Activated B cell treated with CpG ODN at 0.5 μM for 24 hours (primary cell): ENCODE data around the gene RNF208. TPM values are rescaled to one million over a fixed set of nuclear protein-coding genes. Genes with fewer than 3 reads are reported as not detected.
"Not testable (repeated sequence)": the region's sequence is repeated elsewhere in the genome, so short reads cannot be mapped to it uniquely, and the experiment has no call there.

Experiments
- ATAC-seq: fragments of 200-7000 bp; cut with Tn5 transposase; one replicate; pipeline ENCODE4 v1.10.0; 2021; ENCODE audit warnings: low read depth, mild to moderate bottlenecking, moderate library complexity
- CTCF ChIA-PET: fragments of 350-600 bp; sonication (Branson Sonifier 250); formaldehyde crosslinking; loops from one replicate; lab custom pipeline; 2021; ENCODE audit warnings: antibody characterized with exemption; lab: Charles Lee
- POLR2A ChIA-PET: fragments of 350-600 bp; sonication (Branson Sonifier 250); formaldehyde crosslinking; loops from one replicate; lab custom pipeline; 2021; ENCODE audit warnings: antibody characterized with exemption; lab: Charles Lee
- DNase-seq: peaks from one replicate; pipeline ENCODE4 v3.0.0; 2022
- H3K27ac Mint-ChIP-seq: one replicate; pipeline ENCODE4 v1.8.0; 2020; ENCODE audit warnings: mixed read lengths
- H3K27me3 Mint-ChIP-seq: one replicate; pipeline ENCODE4 v1.8.0; 2021; ENCODE audit warnings: mixed read lengths
- H3K36me3 Mint-ChIP-seq: one replicate; pipeline ENCODE4 v1.8.0; 2021; ENCODE audit warnings: low read depth, mixed read lengths
- H3K4me1 Mint-ChIP-seq: one replicate; pipeline ENCODE4 v1.8.0; 2021; ENCODE audit warnings: mixed read lengths
- H3K4me3 Mint-ChIP-seq: one replicate; pipeline ENCODE4 v1.8.0; 2020; ENCODE audit warnings: mild to moderate bottlenecking, mixed read lengths
- H3K9me3 Mint-ChIP-seq: one replicate; pipeline ENCODE4 v1.8.0; 2020; ENCODE audit warnings: mixed read lengths
- intact Hi-C: fragments of 100-400 bp; cut with micrococcal nuclease; formaldehyde crosslinking; loops from one replicate; pipeline ENCODE4 v1.15.1; 2024
- total RNA-seq: library from RNA; stranded (reverse); gene quantifications from 2 replicates; pipeline ENCODE4 v1.2.3, GENCODE V29; 2022
- TF ChIP-seq, protein P1 (sequence below): fragments of 200-600 bp; IDR thresholded peaks from one replicate; pipeline ENCODE4 v1.8.0; 2022; ENCODE audit warnings: antibody characterized with exemption, mild to moderate bottlenecking

The RNF208 gene
- total RNA-seq, 1 donor from 2014 or later, result 1.1 TPM

DNA sequence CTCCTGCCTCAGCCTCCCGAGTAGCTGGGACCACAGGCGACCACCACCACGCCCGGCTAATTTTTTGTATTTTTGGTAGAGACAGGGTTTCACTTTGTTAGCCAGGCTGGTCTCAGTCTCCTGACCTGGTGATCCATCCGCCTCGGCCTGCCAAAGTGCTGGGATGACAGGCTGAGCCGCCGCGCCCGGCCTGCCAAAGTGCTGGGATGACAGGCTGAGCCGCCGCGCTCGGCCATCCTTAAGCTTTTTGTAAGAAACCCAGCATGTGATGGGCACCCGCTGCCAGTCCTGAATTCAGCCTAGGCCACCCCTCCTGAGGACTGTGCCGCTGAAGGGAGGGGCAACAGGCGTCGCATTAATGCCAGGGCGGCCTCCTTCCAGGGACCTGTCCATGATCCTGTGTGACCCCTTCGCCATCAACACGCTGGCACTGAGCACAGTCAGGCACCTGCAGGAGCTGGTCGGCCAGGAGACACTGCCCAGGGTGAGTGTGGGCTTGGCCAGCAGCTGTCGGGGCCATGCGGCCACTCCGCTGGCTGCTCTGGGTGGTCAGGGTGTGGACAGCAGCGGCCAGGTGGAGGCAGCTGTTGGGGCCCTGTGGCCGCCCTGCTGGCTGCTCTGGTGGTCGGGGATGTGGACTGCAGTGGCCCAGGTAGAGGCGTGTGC, 43.6 kb upstream of the RNF208 start:
- no peaks in the 10 kb centered on the region for H3K9me3 Mint-ChIP-seq
- intact Hi-C loops, result no loop called here
- ATAC-seq (no peak), DNase-seq (no peak)
- H3K4me3 Mint-ChIP-seq, result no peak overlapping the region
- ChIA-PET CTCF (no interaction called here), POLR2A (interaction anchor here (0.6 to 2.6 kb wide), 3 partner anchors 11 to 25 kb away, joined by 4 to 13 read pairs (median 6); partner anchors contain the start of gene TUBB4B)
- no peaks in the 10 kb centered on the region for H3K27me3 Mint-ChIP-seq
- no peak overlapping the region for H3K27ac Mint-ChIP-seq
- H3K36me3 Mint-ChIP-seq, result peaks cover 53% of the 10 kb centered on the region
- peaks cover 32% of the 10 kb centered on the region for H3K4me1 Mint-ChIP-seq
- TF ChIP-seq, protein P1, sequence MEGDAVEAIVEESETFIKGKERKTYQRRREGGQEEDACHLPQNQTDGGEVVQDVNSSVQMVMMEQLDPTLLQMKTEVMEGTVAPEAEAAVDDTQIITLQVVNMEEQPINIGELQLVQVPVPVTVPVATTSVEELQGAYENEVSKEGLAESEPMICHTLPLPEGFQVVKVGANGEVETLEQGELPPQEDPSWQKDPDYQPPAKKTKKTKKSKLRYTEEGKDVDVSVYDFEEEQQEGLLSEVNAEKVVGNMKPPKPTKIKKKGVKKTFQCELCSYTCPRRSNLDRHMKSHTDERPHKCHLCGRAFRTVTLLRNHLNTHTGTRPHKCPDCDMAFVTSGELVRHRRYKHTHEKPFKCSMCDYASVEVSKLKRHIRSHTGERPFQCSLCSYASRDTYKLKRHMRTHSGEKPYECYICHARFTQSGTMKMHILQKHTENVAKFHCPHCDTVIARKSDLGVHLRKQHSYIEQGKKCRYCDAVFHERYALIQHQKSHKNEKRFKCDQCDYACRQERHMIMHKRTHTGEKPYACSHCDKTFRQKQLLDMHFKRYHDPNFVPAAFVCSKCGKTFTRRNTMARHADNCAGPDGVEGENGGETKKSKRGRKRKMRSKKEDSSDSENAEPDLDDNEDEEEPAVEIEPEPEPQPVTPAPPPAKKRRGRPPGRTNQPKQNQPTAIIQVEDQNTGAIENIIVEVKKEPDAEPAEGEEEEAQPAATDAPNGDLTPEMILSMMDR, result no peak

DNA sequence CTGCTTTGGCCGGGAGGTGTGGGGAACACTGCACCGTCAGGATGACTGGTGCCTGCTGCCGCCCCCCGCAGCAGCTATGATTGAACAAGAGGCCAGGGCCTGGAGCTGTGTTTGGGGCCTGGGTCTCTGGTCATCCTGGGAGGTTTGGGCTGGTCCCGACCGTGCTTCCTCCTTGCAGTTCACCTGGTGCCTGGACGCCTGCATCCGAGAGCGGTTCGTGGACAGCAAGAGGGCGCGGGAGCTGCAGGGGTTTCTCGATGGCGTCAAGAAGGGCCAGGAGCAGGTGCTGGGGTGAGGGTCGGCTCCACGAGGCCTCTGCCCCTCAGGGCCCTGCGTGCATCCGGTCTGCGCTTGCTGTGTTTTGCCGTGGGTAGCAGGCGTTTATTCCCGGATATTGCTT, 42.0 kb upstream of the RNF208 start:
- Mint-ChIP-seq H3K4me1 (peaks cover 22% of the 10 kb centered on the region), H3K4me3 (no peak overlapping the region), H3K27ac (no peak overlapping the region), H3K36me3 (peaks cover 47% of the 10 kb centered on the region), H3K27me3 (no peaks in the 10 kb centered on the region), H3K9me3 (no peaks in the 10 kb centered on the region)
- CTCF ChIA-PET, result no interaction called here
- POLR2A ChIA-PET, result interaction anchor here (0.7 kb wide), 1 partner anchor 7 kb away, joined by 3 read pairs; no protein-coding TSS in a partner anchor
- DNase-seq (no peak), ATAC-seq (no peak)
- intact Hi-C loops, result no loop called here
- TF ChIP-seq, protein P1, result no peak

DNA sequence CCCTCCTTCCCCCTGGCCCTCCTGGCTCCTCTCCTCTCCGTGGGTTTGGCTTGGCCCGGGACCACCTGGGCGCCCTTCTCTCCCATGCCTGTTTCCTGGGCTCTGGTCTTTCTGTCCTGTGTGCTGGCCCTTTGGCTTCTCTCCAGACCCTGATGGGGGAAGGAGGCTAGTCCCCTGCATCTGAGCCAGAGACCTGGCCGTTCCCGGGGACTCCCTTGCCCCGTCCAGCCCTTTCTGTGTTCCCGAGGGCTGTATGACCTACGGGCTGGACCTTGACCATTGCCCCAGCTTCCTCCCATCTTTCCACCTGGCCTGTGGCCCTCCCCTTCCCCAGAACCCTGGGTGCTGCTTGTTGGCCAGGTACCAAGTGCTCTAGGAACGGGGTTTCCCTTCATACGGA, 41.5 kb upstream of the RNF208 start:
- intact Hi-C loops, result no loop called here
- ATAC-seq (no peak), DNase-seq (no peak)
- Mint-ChIP-seq H3K36me3 (peaks cover 48% of the 10 kb centered on the region), H3K27me3 (no peaks in the 10 kb centered on the region), H3K4me1 (peaks cover 17% of the 10 kb centered on the region), H3K9me3 (no peaks in the 10 kb centered on the region), H3K4me3 (no peak overlapping the region), H3K27ac (no peak overlapping the region)
- POLR2A ChIA-PET, result no interaction called here
- CTCF ChIA-PET, result interaction anchor here (0.9 to 3.2 kb wide), 2 partner anchors 23 to 27 kb away, joined by 4 to 13 read pairs; partner anchors contain the start of gene TUBB4B
- TF ChIP-seq, protein P1, result no peak

DNA sequence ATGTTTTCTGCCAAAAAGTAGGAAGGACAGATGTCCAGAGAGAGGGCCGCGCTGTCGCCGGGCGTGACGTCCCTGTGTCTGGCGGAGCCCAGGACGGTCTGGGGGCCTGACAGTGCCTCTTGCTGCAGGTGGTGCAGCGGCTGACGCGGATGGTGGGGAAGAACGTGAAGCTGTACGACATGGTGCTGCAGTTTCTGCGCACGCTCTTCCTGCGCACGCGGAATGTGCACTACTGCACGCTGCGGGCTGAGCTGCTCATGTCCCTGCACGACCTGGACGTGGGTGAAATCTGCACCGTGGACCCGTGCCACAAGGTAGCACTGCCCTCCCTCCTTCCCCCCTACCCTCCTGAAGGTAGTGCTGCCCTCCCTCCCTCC, 40.9 kb upstream of the RNF208 start:
- ChIA-PET POLR2A (no interaction called here), CTCF (interaction anchor here (0.9 to 3.2 kb wide), 3 partner anchors 11 to 26 kb away, joined by 3 to 13 read pairs (median 4); partner anchors contain the start of gene TUBB4B)
- H3K4me1 Mint-ChIP-seq, result peaks cover 11% of the 10 kb centered on the region
- H3K4me3 Mint-ChIP-seq, result no peak overlapping the region
- DNase-seq (no peak), ATAC-seq (no peak)
- peaks cover 47% of the 10 kb centered on the region for H3K36me3 Mint-ChIP-seq
- TF ChIP-seq, protein P1, result no peak
- intact Hi-C loops, result no loop called here
- H3K27me3 Mint-ChIP-seq, result no peaks in the 10 kb centered on the region
- H3K9me3 Mint-ChIP-seq, result no peaks in the 10 kb centered on the region
- no peak overlapping the region for H3K27ac Mint-ChIP-seq

DNA sequence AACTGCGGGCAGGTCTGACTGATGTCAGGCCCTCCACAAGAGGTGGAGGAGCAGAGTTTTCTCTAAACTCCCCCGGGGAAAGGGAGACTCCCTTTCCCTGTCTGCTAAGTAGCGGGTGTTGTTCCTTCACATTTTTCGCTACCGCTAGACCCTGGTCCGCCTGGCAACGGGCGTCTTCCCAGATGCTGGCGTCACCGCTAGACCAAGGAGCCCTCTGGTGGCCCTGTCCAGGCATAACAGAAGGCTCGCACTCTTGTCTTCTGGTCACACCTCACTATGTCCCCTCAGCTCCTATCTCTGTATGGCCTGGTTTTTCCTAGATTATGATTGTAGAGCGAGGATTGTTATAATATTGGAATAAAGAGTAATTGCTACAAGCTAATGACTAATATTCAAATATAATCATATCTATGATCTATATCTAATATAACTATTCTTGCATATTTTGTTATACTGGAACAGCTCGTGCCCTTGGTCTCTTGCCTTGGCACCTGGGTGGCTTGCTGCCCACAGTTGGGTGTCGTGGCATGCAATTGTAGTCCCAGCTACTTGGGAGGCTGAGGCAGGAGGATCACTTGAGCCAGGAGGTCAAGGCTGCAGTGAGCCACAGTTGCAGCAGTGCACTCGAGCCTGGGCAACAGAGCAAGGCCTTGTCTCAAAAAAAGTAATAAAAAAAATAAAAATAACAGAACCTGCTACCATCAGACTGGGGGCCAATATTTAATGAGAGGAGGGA, 40.3 kb upstream of the RNF208 start:
- ChIA-PET POLR2A (interaction anchor here (0.7 to 1.9 kb wide), 4 partner anchors 15 to 216 kb away, joined by 4 to 11 read pairs (median 5); partner anchors contain the start of genes NPDC1, TOR4A and TUBB4B), CTCF (interaction anchor here (1.1 to 3.2 kb wide), 2 partner anchors 12 to 25 kb away, joined by 3 to 13 read pairs; no protein-coding TSS in a partner anchor)
- H3K36me3 Mint-ChIP-seq, result peaks cover 43% of the 10 kb centered on the region
- H3K9me3 Mint-ChIP-seq, H3K4me1 Mint-ChIP-seq, DNase-seq, ATAC-seq, H3K27me3 Mint-ChIP-seq, H3K27ac Mint-ChIP-seq, H3K4me3 Mint-ChIP-seq, intact Hi-C loops: not testable (repeated sequence)
